ENCODE results near the gene ADPRS. TPM values are rescaled to one million over a fixed set of nuclear protein-coding genes. Genes with fewer than 3 reads are reported as not detected.

Gene ADPRS
- total and polyA plus RNA-seq, 3 experiments from 2014 or later = 26.1 to 41.1 (median 38.9) TPM

- peaks cover 30% of the 10 kb centered on the region for H3K36me3 ChIP-seq (ENCODE audit: insufficient read depth, low read length)
Observed at GRCh38 chr1:36137226-36137625, 48.5 kb downstream of the ADPRS start.

GRCh38 chr1:36137776-36138175, 49.1 kb downstream of the ADPRS start:
- H3K4me1 ChIP-seq (ENCODE audit: insufficient read depth, low read length) = no peaks in the 10 kb centered on the region
- Mint-ChIP-seq H3K4me3 (no peak overlapping the region), H3K36me3 (peaks cover 0 to 48% (median 14%) of the 10 kb centered on the region in 3 donors), H3K4me1 (peaks cover 8 to 33% (median 28%) of the 10 kb centered on the region in 3 donors), H3K27ac (peak overlapping the region in 4 of 8 donors; percentile 19 to 70 (median 62)), H3K27me3 (peaks cover 0 to 1% of the 10 kb centered on the region in 2 donors), H3K9me3 (no peaks in the 10 kb centered on the region)
- DNase-seq = no peak
- H3K27me3 ChIP-seq (ENCODE audit: insufficient read depth, low read length, poor library complexity, severe bottlenecking) = no peaks in the 10 kb centered on the region
- H3K4me3 ChIP-seq (ENCODE audit: low read length) = no peak overlapping the region
- CTCF ChIA-PET = no interaction called here
- POLR2A ChIA-PET = no interaction called here
- H3K9me3 ChIP-seq (ENCODE audit: low read length) = no peaks in the 10 kb centered on the region
- H3K27ac ChIP-seq (ENCODE audit: low read depth, low read length) = no peak overlapping the region
- peaks cover 30% of the 10 kb centered on the region for H3K36me3 ChIP-seq (ENCODE audit: insufficient read depth, low read length)

More at GRCh38 chr1:36137226-36137625, 48.5 kb downstream of the ADPRS start:
- H3K27me3 ChIP-seq (ENCODE audit: insufficient read depth, low read length, poor library complexity, severe bottlenecking) = no peaks in the 10 kb centered on the region
- peak overlapping the region in 1 of 8 donors; percentile 19 for H3K27ac Mint-ChIP-seq
- no peak overlapping the region for H3K27ac ChIP-seq (ENCODE audit: low read depth, low read length)
- no peak for DNase-seq
- POLR2A ChIA-PET = no interaction called here
- H3K4me1 Mint-ChIP-seq = peaks cover 8 to 28% (median 24%) of the 10 kb centered on the region in 3 donors
- H3K4me3 ChIP-seq (ENCODE audit: low read length) = no peak overlapping the region
- no peaks in the 10 kb centered on the region for H3K9me3 Mint-ChIP-seq
- peaks cover 0 to 46% (median 14%) of the 10 kb centered on the region in 3 donors for H3K36me3 Mint-ChIP-seq
- CTCF ChIA-PET = interaction anchor here (1.2 to 4.4 kb wide), 2 partner anchors 38 to 51 kb away, joined by 5 to 76 read pairs; no protein-coding TSS in a partner anchor
- H3K4me3 Mint-ChIP-seq = no peak overlapping the region
- H3K27me3 Mint-ChIP-seq = peaks cover 0 to 1% of the 10 kb centered on the region in 2 donors
- H3K9me3 ChIP-seq (ENCODE audit: low read length) = no peaks in the 10 kb centered on the region
- H3K4me1 ChIP-seq (ENCODE audit: insufficient read depth, low read length) = no peaks in the 10 kb centered on the region

DNA sequence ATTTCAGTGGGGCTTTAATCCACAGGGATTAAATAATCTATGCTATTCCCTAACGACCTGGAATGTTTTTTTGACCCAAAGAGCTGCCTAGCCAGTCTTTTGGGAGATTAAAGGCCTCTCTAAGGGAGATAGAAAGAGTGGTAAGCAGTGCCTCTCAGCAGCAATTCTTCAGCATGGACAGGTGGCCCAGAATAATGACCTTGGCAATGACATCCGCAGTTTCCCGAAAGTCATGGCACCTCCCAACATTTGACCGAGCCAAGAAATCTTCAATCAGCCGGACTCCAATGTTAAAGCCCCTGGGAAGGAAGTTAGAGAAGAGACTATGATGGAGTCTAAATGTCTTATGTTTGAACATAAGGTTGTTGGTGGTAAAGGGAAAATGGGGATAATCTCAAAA, 50.8 kb downstream of the ADPRS start:
- Mint-ChIP-seq H3K4me3 (no peak overlapping the region), H3K36me3 (peaks cover 0 to 52% (median 14%) of the 10 kb centered on the region in 3 donors), H3K4me1 (peaks cover 17 to 43% (median 37%) of the 10 kb centered on the region in 3 donors), H3K27ac (peak overlapping the region in 4 of 8 donors; percentile 9 to 87 (median 57)), H3K27me3 (peaks cover 0 to 1% of the 10 kb centered on the region in 2 donors), H3K9me3 (no peaks in the 10 kb centered on the region)
- Histone ChIP-seq H3K27ac (ENCODE audit: low read depth, low read length) (no peak overlapping the region), H3K9me3 (ENCODE audit: low read length) (no peaks in the 10 kb centered on the region), H3K36me3 (ENCODE audit: insufficient read depth, low read length) (peaks cover 30% of the 10 kb centered on the region), H3K4me3 (ENCODE audit: low read length) (no peak overlapping the region), H3K4me1 (ENCODE audit: insufficient read depth, low read length) (no peaks in the 10 kb centered on the region), H3K27me3 (ENCODE audit: insufficient read depth, low read length, poor library complexity, severe bottlenecking) (no peaks in the 10 kb centered on the region)
- no peak for DNase-seq
- ChIA-PET CTCF (no interaction called here), POLR2A (no interaction called here)

DNA sequence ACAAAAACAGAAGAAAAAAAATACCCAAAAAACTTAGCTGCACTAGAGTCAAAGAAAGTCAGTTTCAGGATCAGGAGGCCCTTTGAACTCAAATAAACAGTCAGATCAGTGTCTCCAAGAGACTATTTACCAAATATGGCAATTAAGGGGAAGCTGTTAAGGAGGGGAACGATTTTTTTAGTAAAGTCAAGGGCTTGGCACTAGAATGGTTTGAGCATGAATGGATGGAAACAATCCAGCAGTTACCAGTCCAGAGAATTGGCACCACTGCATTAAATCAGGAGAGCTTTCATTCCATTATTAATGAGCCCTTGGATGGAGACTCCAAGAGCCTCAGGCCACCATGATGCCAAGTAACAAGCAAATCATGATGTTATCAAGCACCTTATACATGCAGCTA, 53.4 kb downstream of the ADPRS start:
- Mint-ChIP-seq H3K9me3 (no peaks in the 10 kb centered on the region), H3K4me1 (peaks cover 26 to 51% (median 50%) of the 10 kb centered on the region in 3 donors), H3K36me3 (peaks cover 0 to 48% (median 14%) of the 10 kb centered on the region in 3 donors), H3K4me3 (no peak overlapping the region), H3K27ac (peak overlapping the region in 2 of 8 donors; percentile 56 to 66), H3K27me3 (peaks cover 0 to 1% of the 10 kb centered on the region in 2 donors)
- POLR2A ChIA-PET = interaction anchor here (0.6 kb wide), 1 partner anchor 10 kb away, joined by 3 read pairs; no protein-coding TSS in a partner anchor
- no peak overlapping the region for H3K4me3 ChIP-seq (ENCODE audit: low read length)
- H3K27me3 ChIP-seq (ENCODE audit: insufficient read depth, low read length, poor library complexity, severe bottlenecking) = no peaks in the 10 kb centered on the region
- no peak for DNase-seq
- peaks cover 23% of the 10 kb centered on the region for H3K36me3 ChIP-seq (ENCODE audit: insufficient read depth, low read length)
- no peaks in the 10 kb centered on the region for H3K9me3 ChIP-seq (ENCODE audit: low read length)
- H3K4me1 ChIP-seq (ENCODE audit: insufficient read depth, low read length) = no peaks in the 10 kb centered on the region
- CTCF ChIA-PET = interaction anchor here (0.7 to 5.9 kb wide), 4 partner anchors 9 to 144 kb away, joined by 3 to 36 read pairs (median 4); no protein-coding TSS in a partner anchor
- no peak overlapping the region for H3K27ac ChIP-seq (ENCODE audit: low read depth, low read length)

DNA sequence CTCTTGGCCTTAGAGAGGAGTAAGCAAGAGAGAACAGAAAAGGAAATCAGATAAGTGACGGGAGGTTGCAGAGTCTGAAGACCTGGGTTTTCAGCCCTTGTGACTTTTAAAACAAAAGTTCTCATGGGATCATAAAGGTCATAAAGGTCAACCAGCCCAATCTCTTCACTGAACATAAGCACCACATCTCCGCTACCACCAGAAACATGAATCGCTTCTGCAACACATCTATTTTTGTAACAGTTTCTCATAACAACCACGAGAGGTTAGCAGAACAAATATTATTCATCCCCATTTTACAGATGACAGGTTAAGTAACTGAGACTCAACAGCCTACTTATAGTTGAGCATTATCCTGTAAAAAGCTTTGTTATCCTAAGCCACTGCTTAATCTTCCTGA, 54.7 kb downstream of the ADPRS start:
- H3K27ac ChIP-seq (ENCODE audit: low read depth, low read length) = no peak overlapping the region
- H3K4me1 Mint-ChIP-seq = peaks cover 34 to 62% (median 60%) of the 10 kb centered on the region in 3 donors
- H3K4me1 ChIP-seq (ENCODE audit: insufficient read depth, low read length) = peaks cover 8% of the 10 kb centered on the region
- peaks cover 0 to 1% of the 10 kb centered on the region in 2 donors for H3K27me3 Mint-ChIP-seq
- H3K36me3 ChIP-seq (ENCODE audit: insufficient read depth, low read length) = peaks cover 10% of the 10 kb centered on the region
- ChIA-PET CTCF (interaction anchor here (5.9 kb wide), 1 partner anchor 45 kb away, joined by 36 read pairs; no protein-coding TSS in a partner anchor), POLR2A (no interaction called here)
- no peaks in the 10 kb centered on the region for H3K27me3 ChIP-seq (ENCODE audit: insufficient read depth, low read length, poor library complexity, severe bottlenecking)
- no peak overlapping the region for H3K4me3 ChIP-seq (ENCODE audit: low read length)
- no peak for DNase-seq
- peak overlapping the region in 3 of 8 donors; percentile 1 to 55 (median 29) for H3K27ac Mint-ChIP-seq
- H3K9me3 ChIP-seq (ENCODE audit: low read length) = no peaks in the 10 kb centered on the region
- no peaks in the 10 kb centered on the region for H3K9me3 Mint-ChIP-seq
- peaks cover 0 to 35% (median 8%) of the 10 kb centered on the region in 3 donors for H3K36me3 Mint-ChIP-seq
- H3K4me3 Mint-ChIP-seq = peak overlapping the region in 1 of 7 donors; percentile 17

Other genes starting within 250 kb of the ADPRS start
- gene AGO1, start 205.7 kb upstream of the ADPRS start, total RNA-seq = 10 to 100 TPM; 41.0 to 41.6 TPM
- 9.4 TPM for gene AGO1, start 205.7 kb upstream of the ADPRS start, polyA plus RNA-seq
- gene AGO3, start 157.8 kb upstream of the ADPRS start, total RNA-seq = 10 to 100 TPM; 30.0 to 31.3 TPM
- gene AGO3, start 157.8 kb upstream of the ADPRS start, polyA plus RNA-seq = 12.8 TPM
- not detected for gene TEKT2, start 4.8 kb upstream of the ADPRS start, total RNA-seq
- gene TEKT2, start 4.8 kb upstream of the ADPRS start, polyA plus RNA-seq = not detected
- gene COL8A2, start 36.3 kb downstream of the ADPRS start, total RNA-seq = under 1 TPM; 0.07 to 0.18 TPM
- gene COL8A2, start 36.3 kb downstream of the ADPRS start, polyA plus RNA-seq = not detected
- 10 to 100 TPM; 61.7 to 63.1 TPM for gene TRAPPC3, start 60.6 kb downstream of the ADPRS start, total RNA-seq
- 117 TPM for gene TRAPPC3, start 60.6 kb downstream of the ADPRS start, polyA plus RNA-seq
- 100 to 1,000 TPM; 183 to 185 TPM for gene MAP7D1, start 67.3 kb downstream of the ADPRS start, total RNA-seq
- gene MAP7D1, start 67.3 kb downstream of the ADPRS start, polyA plus RNA-seq = 55.4 TPM
- gene THRAP3, start 135.6 kb downstream of the ADPRS start, total RNA-seq = 100 to 1,000 TPM; 167 to 168 TPM
- gene THRAP3, start 135.6 kb downstream of the ADPRS start, polyA plus RNA-seq = 100 TPM
- 1 to 10 TPM; 2.5 to 2.6 TPM for gene SH3D21, start 217.5 kb downstream of the ADPRS start, total RNA-seq
- not detected for gene SH3D21, start 217.5 kb downstream of the ADPRS start, polyA plus RNA-seq
- gene EVA1B, start 234.8 kb downstream of the ADPRS start, total RNA-seq = 10 to 100 TPM; 13.6 to 16.3 TPM
- 8.1 TPM for gene EVA1B, start 234.8 kb downstream of the ADPRS start, polyA plus RNA-seq